IMR-90 (cell line): ENCODE data around the gene SNAPC4. TPM values are rescaled to one million over a fixed set of nuclear protein-coding genes. Genes with fewer than 3 reads are reported as not detected.
"Not testable (repeated sequence)": the region's sequence is repeated elsewhere in the genome, so short reads cannot be mapped to it uniquely, and the experiment has no call there.

Source experiments
- ATAC-seq: fragments of 200-7000 bp; cut with Tn5 transposase; 2 replicates; pipeline ENCODE4 v1.9.1; 2020; ENCODE audit warnings: low read depth, mild to moderate bottlenecking, moderate library complexity
- BruUV-seq: library from RNA; stranded (reverse); fragments of 400-500 nt; replicated peaks from 2 replicates; lab custom pipeline; 2021; lab: Mats Ljungman, UMichigan
- CTCF ChIA-PET: fragments of 300-600 bp; formaldehyde crosslinking; extraction: SDS; loops from one replicate; lab custom pipeline; 2021; ENCODE audit warnings: antibody characterized with exemption; lab: Yijun Ruan, JAX
- POLR2A ChIA-PET: fragments of 300-600 bp; sonication (Branson Sonifier 250); formaldehyde crosslinking; loops from one replicate; lab custom pipeline; 2022; ENCODE audit warnings: antibody characterized with exemption; ENCODE audit not compliant: unreplicated experiment; lab: Charles Lee
- DNase-seq: peaks from one replicate; pipeline ENCODE4 v3.0.0; 2013
- H2AFZ ChIP-seq: replicated peaks from 2 replicates; pipeline ENCODE3; 2013; ENCODE audit warnings: low read length, mild to moderate bottlenecking; ENCODE audit not compliant: poor library complexity
- H2AK5ac ChIP-seq: 2 replicates; pipeline ENCODE4 v1.6.1; 2013; ENCODE audit warnings: low read depth, low read length, inconsistent platforms
- H2AK9ac ChIP-seq: replicated peaks from 2 replicates; pipeline ENCODE3; 2013; ENCODE audit warnings: mild to moderate bottlenecking, low read depth, low read length, moderate library complexity; ENCODE audit not compliant: poor library complexity
- H2BK120ac ChIP-seq: 2 replicates; pipeline ENCODE4 v1.6.1; 2013; ENCODE audit warnings: low read depth, low read length, inconsistent platforms
- H2BK15ac ChIP-seq: 3 replicates; pipeline ENCODE4 v1.6.1; 2013; ENCODE audit warnings: low read depth, low read length, inconsistent platforms
- H2BK20ac ChIP-seq: 2 replicates; pipeline ENCODE4 v1.6.1; 2013; ENCODE audit warnings: low read depth, mild to moderate bottlenecking, inconsistent platforms, low read length, moderate library complexity
- H2BK5ac ChIP-seq: 2 replicates; pipeline ENCODE4 v1.6.1; 2013; ENCODE audit warnings: mild to moderate bottlenecking, low read depth, low read length, inconsistent platforms; ENCODE audit not compliant: poor library complexity, severe bottlenecking
- H3K14ac ChIP-seq: replicated peaks from 2 replicates; pipeline ENCODE4 v1.6.1; 2013; ENCODE audit warnings: low read depth, low read length, inconsistent platforms
- H3K18ac ChIP-seq: 2 replicates; pipeline ENCODE4 v1.6.1; 2013; ENCODE audit warnings: low read depth, low read length, control low read depth
- H3K23ac ChIP-seq: 2 replicates; pipeline ENCODE4 v1.6.1; 2013; ENCODE audit warnings: low read depth, low read length, inconsistent platforms
- H3K27ac ChIP-seq: 2 replicates; pipeline ENCODE4 v1.5.1; 2013; ENCODE audit warnings: mild to moderate bottlenecking, control low read depth, low read length; ENCODE audit not compliant: insufficient read depth
- H3K27me3 ChIP-seq: 2 replicates; pipeline ENCODE4 v1.6.1; 2013; ENCODE audit warnings: low read length; ENCODE audit not compliant: control insufficient read depth, insufficient read depth
- H3K36me3 ChIP-seq: 2 replicates; pipeline ENCODE4 v1.6.1; 2013; ENCODE audit warnings: low read length, mixed read lengths; ENCODE audit not compliant: control insufficient read depth, insufficient read depth
- H3K4ac ChIP-seq: 2 replicates; pipeline ENCODE4 v1.6.1; 2013; ENCODE audit warnings: low read depth, low read length, inconsistent platforms
- H3K4me1 ChIP-seq: 2 replicates; pipeline ENCODE4 v1.6.1; 2013; ENCODE audit warnings: low read length, mixed read lengths; ENCODE audit not compliant: control insufficient read depth, insufficient read depth
- H3K4me2 ChIP-seq: 2 replicates; pipeline ENCODE4 v1.6.1; 2013; ENCODE audit warnings: low read depth, mild to moderate bottlenecking, control low read depth, low read length, moderate library complexity
- H3K4me3 ChIP-seq: 2 replicates; pipeline ENCODE4 v1.5.1; 2013; ENCODE audit warnings: low read depth, mild to moderate bottlenecking, control low read depth, low read length, moderate library complexity; ENCODE audit not compliant: insufficient read depth
- H3K56ac ChIP-seq: 2 replicates; pipeline ENCODE4 v1.6.1; 2013; ENCODE audit warnings: low read length, inconsistent platforms; ENCODE audit not compliant: insufficient read depth; ENCODE audit errors: extremely low read depth
- H3K79me1 ChIP-seq, 2 experiments: 2 replicates each; pipeline ENCODE4 v1.6.1; 2013; ENCODE audit warnings: low read length in 2 of 2, inconsistent platforms in 1 of 2, low read depth in 1 of 2
- H3K9ac ChIP-seq: 2 replicates; pipeline ENCODE4 v1.6.1; 2013; ENCODE audit warnings: low read depth, low read length, control low read depth
- H3K9me1 ChIP-seq: 2 replicates; pipeline ENCODE4 v1.6.1; 2013; ENCODE audit warnings: low read length, inconsistent platforms; ENCODE audit not compliant: insufficient read depth
- H3K9me3 ChIP-seq: 2 replicates; pipeline ENCODE4 v1.6.1; 2013; ENCODE audit warnings: low read length; ENCODE audit not compliant: control insufficient read depth, insufficient read depth
- H4K20me1 ChIP-seq: 2 replicates; pipeline ENCODE4 v1.6.1; 2013; ENCODE audit warnings: low read length, inconsistent platforms; ENCODE audit not compliant: insufficient read depth
- H4K5ac ChIP-seq: 2 replicates; pipeline ENCODE4 v1.6.1; 2013; ENCODE audit warnings: mild to moderate bottlenecking, low read depth, low read length, control low read depth
- H4K8ac ChIP-seq, 2 experiments: 2 replicates each; pipeline ENCODE4 v1.6.1; 2013; ENCODE audit warnings: low read depth in 2 of 2, low read length in 2 of 2, control low read depth in 1 of 2, inconsistent platforms in 1 of 2
- H4K91ac ChIP-seq: 2 replicates; pipeline ENCODE4 v1.6.1; 2013; ENCODE audit warnings: low read depth, low read length, inconsistent platforms; ENCODE audit not compliant: insufficient read depth
- WGBS, 2 experiments: methylation state at CpG; one replicate each; pipeline versions ENCODE4 v1.1.5 to v1.1.7; 2013; ENCODE audit warnings: missing lambda C conversion rate in 2 of 2; ENCODE audit not compliant: insufficient read length in 1 of 2; ENCODE audit errors: extremely low coverage in 2 of 2; 5-methylcytosine and 5-hydroxymethylcytosine counted together
- dilution Hi-C: fragments of 300-500 bp; cut with HindIII; formaldehyde crosslinking; loops from one replicate; pipeline ENCODE4 v1.14.3; 2018; ENCODE audit warnings: low sequenced_read_pairs; ENCODE audit not compliant: unreplicated experiment
- in situ Hi-C: fragments of 300-500 bp; cut with MboI; formaldehyde crosslinking; loops from 3 replicates; pipeline ENCODE4 v1.14.3; 2019; ENCODE audit warnings: low sequenced_read_pairs, inconsistent platforms, mixed read lengths
- intact Hi-C: fragments of 100-400 bp; cut with micrococcal nuclease; formaldehyde crosslinking; loops from 2 replicates; pipeline ENCODE4 v1.10.0; 2022
- polyA plus RNA-seq, 3 experiments: library from polyadenylated mRNA; depleted of rRNA; stranded (reverse); fragments of >200 nt; gene quantifications; 2 replicates each; pipeline ENCODE4 v1.2.3, GENCODE V29; 2012; ENCODE audit warnings: low replicate concordance in 1 of 3
- total RNA-seq: library from RNA; depleted of rRNA; stranded (reverse); fragments of >200 nt; gene quantifications from 2 replicates; pipeline ENCODE4 v1.2.3, GENCODE V29; 2012

Gene SNAPC4
- total and polyA plus RNA-seq, 2 of the 4 experiments (the other 2 are of a cell fraction) = 2.5 to 6.5 TPM

DNA sequence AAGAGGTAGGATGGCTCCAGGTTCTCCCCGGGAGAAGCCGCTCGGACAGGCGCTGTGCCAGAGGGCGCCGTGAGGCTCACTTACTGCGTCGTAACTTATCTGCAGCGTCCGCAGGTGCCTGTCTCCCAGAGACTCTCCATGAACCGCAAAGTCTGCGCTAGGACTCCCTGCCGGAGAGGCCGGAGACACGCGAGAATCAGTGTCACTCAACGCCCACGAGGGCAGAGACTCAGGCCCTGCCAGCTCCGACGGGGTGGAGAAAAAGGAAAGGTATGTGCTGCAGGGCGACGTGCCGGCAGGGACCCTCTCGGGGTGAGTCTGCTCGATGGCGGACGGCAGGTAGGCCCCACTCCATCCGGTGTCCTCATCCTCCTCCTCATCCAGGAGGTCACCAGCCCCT is 7.1 kb upstream of the SNAPC4 start:
- CTCF ChIA-PET, H2AK5ac ChIP-seq, H3K4me2 ChIP-seq, H3K4ac ChIP-seq, H2BK5ac ChIP-seq, dilution Hi-C loops, DNase-seq, H2BK20ac ChIP-seq, H3K14ac ChIP-seq, H4K8ac ChIP-seq, H3K23ac ChIP-seq, ATAC-seq, H2BK15ac ChIP-seq, H2AFZ ChIP-seq, H2AK9ac ChIP-seq, H3K56ac ChIP-seq, H3K27me3 ChIP-seq, H4K5ac ChIP-seq, BruUV-seq, in situ Hi-C loops, POLR2A ChIA-PET, intact Hi-C loops, H3K27ac ChIP-seq, H4K91ac ChIP-seq, H3K9ac ChIP-seq, H3K9me1 ChIP-seq, H3K4me3 ChIP-seq, H3K9me3 ChIP-seq, H2BK120ac ChIP-seq, H3K18ac ChIP-seq: not testable (repeated sequence)
- H3K36me3 ChIP-seq = peaks cover 39% of the 10 kb centered on the region
- WGBS, 2 experiments = 95% methylated on average over 15 of the region's 28 CpGs; no CpG with 5 or more reads in 1 of the 2 experiments
- peaks cover 9 to 38% of the 10 kb centered on the region in 2 experiments for H3K79me1 ChIP-seq
- H3K4me1 ChIP-seq = peaks cover 12% of the 10 kb centered on the region
- peaks cover 21% of the 10 kb centered on the region for H4K20me1 ChIP-seq

DNA sequence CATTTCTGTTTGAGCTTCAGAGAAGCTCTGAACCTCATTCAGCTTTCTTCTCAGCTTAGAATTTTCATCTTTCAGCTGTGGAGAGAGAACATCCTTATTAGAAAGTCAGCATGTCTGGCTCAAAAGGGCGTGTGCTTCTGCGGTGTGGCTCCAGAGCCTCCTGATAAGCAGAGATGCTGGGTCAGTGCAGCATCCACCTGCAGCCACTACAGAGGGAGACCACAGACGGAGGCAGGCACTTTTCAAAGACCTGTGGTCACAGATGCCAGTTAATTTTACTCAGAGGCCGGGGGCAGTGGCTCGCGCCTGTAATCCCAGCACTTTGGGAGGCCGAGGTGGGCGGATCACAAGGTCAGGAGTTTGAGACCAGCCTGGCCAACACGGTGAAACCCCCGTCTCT is 5.9 kb upstream of the SNAPC4 start:
- CTCF ChIA-PET, H3K9me1 ChIP-seq, H2BK20ac ChIP-seq, H4K8ac ChIP-seq, intact Hi-C loops, H3K56ac ChIP-seq, H3K18ac ChIP-seq, H3K9ac ChIP-seq, H3K27ac ChIP-seq, H3K9me3 ChIP-seq, H2BK15ac ChIP-seq, DNase-seq, H3K27me3 ChIP-seq, in situ Hi-C loops, H2AFZ ChIP-seq, H2AK9ac ChIP-seq, H3K23ac ChIP-seq, H4K5ac ChIP-seq, H4K91ac ChIP-seq, H3K14ac ChIP-seq, H3K4ac ChIP-seq, dilution Hi-C loops, H2BK5ac ChIP-seq, BruUV-seq, H3K4me1 ChIP-seq, POLR2A ChIA-PET, H2AK5ac ChIP-seq, H3K4me3 ChIP-seq, H3K4me2 ChIP-seq, H2BK120ac ChIP-seq, H4K20me1 ChIP-seq, ATAC-seq: not testable (repeated sequence)
- Histone ChIP-seq H3K79me1 (peaks cover 9 to 31% of the 10 kb centered on the region in 2 experiments), H3K36me3 (peaks cover 40% of the 10 kb centered on the region)
- 94% methylated on average over 2 of the region's 10 CpGs; no CpG with 5 or more reads in 1 of the 2 experiments for WGBS, 2 experiments
